Type B pancreatic cell (in vitro differentiated cells): ENCODE measurements around the gene VAT1L. TPM values are rescaled to one million over a fixed set of nuclear protein-coding genes. Genes with fewer than 3 reads are reported as not detected.

Experiments used
- DNase-seq: peaks from one replicate; pipeline ENCODE4 v3.0.0; 2021; ENCODE audit warnings: mixed read lengths; ENCODE audit not compliant: unreplicated experiment; ENCODE audit errors: extremely low spot score
- H3K27ac Mint-ChIP-seq: 2 replicates; pipeline ENCODE4 v1.8.0; 2021; ENCODE audit warnings: mild to moderate bottlenecking, mixed read lengths
- H3K27me3 Mint-ChIP-seq: 2 replicates; pipeline ENCODE4 v1.8.0; 2021; ENCODE audit warnings: mixed read lengths
- H3K36me3 Mint-ChIP-seq: 2 replicates; pipeline ENCODE4 v1.8.0; 2021; ENCODE audit warnings: mixed read lengths
- H3K4me1 Mint-ChIP-seq: one replicate; pipeline ENCODE4 v1.8.0; 2021; ENCODE audit warnings: mixed read lengths; ENCODE audit not compliant: unreplicated experiment
- H3K4me3 Mint-ChIP-seq: 2 replicates; pipeline ENCODE4 v1.8.0; 2021; ENCODE audit warnings: mild to moderate bottlenecking, mixed read lengths
- H3K9me3 Mint-ChIP-seq: 2 replicates; pipeline ENCODE4 v1.8.0; 2021; ENCODE audit warnings: mixed read lengths
- CTCF ChIP-seq: fragments of 200-600 bp; sonication (generic); conservative IDR thresholded peaks from 2 replicates; pipeline ENCODE4 v1.5.0; 2021; ENCODE audit warnings: antibody characterized with exemption, mild to moderate bottlenecking
- total RNA-seq: library from RNA; stranded (reverse); gene quantifications from 2 replicates; pipeline ENCODE4 v1.2.1, GENCODE V29; 2021; ENCODE audit warnings: low replicate concordance

VAT1L gene
- total RNA-seq, 1 donor from 2014 or later = 12.4 TPM

DNA sequence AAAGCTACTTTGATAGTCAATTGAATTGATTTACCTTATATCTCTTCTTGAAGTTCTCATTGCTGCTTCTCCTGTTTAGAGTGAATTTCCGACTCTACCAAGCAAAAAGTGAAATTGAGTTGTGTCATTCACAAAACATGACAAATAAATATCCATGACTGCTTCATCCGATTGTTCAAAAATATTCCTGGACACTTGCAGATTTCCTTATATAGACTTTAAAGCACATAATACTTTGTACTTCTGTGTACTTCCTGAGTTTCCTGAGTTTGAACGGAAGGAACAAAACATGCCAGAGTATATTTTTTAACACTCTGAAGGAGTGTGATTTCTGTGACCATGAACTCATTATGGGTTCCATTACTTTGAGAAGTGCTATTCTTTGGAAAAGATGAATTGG is 20.5 kb upstream of the VAT1L start:
- Mint-ChIP-seq H3K27ac (no peak overlapping the region), H3K36me3 (no peaks in the 10 kb centered on the region), H3K9me3 (peaks cover 6% of the 10 kb centered on the region), H3K4me3 (no peak overlapping the region), H3K4me1 (peaks cover 7% of the 10 kb centered on the region), H3K27me3 (peaks cover 3% of the 10 kb centered on the region)
- DNase-seq = no peak
- TF ChIP-seq CTCF = no peak

DNA sequence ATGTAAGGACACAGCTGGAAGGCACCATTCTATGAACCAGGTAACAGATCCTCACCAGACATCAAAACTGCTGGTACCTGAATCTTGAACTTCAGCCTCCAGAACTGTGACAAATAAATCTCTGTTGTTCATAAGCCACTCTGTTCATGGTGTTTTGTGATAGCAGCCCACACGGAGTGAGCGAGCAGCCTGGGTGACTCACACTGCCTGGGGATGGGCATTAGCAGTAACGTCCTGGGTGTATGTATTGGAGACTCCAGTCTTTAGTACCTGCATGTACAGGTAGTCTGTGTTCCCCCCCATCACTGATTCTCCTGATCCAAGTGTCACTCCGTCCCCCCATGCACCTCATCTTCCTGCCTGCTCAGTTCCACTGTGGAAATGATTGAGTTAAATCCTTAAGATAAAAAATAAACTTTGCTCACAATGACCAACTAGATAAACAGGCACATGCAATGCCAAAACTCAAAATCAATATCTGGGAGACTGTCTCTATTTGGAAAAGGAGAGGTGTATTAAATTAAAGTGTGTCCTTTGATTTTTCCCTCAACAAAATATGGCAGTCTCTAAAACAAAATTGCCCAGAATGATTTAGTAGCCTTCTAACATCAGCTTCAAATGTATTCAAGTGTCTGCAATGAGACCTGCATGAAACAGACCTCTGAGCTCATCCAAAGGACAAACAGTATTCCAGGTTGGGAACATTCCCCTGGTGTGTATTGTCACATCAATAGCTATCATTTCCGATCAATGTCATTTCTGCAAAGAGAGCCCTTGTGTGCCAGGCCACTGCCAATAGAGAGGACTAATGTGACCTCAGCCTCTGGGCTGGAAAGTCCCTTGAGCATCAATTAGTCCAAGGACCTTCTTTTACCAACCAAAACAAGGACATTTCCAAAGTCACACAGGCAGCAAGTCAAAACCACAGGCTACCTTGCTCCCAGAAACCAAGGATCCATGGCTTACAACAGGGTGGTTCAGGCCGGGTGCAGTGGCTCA is 12.2 kb upstream of the VAT1L start:
- Mint-ChIP-seq H3K9me3 (no peaks in the 10 kb centered on the region), H3K27me3 (no peaks in the 10 kb centered on the region), H3K4me3 (no peak overlapping the region), H3K4me1 (no peaks in the 10 kb centered on the region), H3K36me3 (no peaks in the 10 kb centered on the region), H3K27ac (no peak overlapping the region)
- DNase-seq = no peak
- TF ChIP-seq CTCF = no peak

DNA sequence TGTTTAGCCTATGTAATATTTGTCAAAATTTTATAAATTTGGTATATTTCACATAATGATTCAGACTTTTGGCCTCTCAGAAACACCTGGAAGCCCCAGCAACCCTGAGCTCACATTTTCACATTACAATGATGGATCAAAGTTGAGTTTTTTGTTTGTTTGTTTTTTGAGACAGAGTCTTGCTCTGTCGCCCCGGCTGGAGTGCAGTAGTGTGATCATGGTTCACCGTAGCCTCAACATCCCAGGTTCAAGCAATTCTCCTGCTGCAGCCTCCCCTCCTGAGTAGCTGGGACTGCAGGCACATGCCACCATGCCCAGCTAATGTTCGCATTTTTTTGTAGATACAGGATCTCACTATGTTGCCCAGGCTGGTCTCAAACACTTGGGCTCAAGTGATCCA is 10.6 kb upstream of the VAT1L start:
- no peak for TF ChIP-seq CTCF
- no peak for DNase-seq
- Mint-ChIP-seq H3K27ac (no peak overlapping the region), H3K4me1 (no peaks in the 10 kb centered on the region), H3K27me3 (peaks cover 3% of the 10 kb centered on the region), H3K9me3 (no peaks in the 10 kb centered on the region), H3K36me3 (no peaks in the 10 kb centered on the region), H3K4me3 (no peak overlapping the region)

GRCh38 chr16:77780378-77780837 is 8.0 kb upstream of the VAT1L start:
- H3K27me3 Mint-ChIP-seq = peaks cover 6% of the 10 kb centered on the region
- DNase-seq = no peak
- no peak overlapping the region for H3K27ac Mint-ChIP-seq
- H3K9me3 Mint-ChIP-seq = no peaks in the 10 kb centered on the region
- TF ChIP-seq CTCF = no peak
- H3K4me3 Mint-ChIP-seq = no peak overlapping the region
- H3K4me1 Mint-ChIP-seq = no peaks in the 10 kb centered on the region
- H3K36me3 Mint-ChIP-seq = no peaks in the 10 kb centered on the region

- no peak for DNase-seq
- Mint-ChIP-seq H3K4me3 (no peak overlapping the region), H3K9me3 (no peaks in the 10 kb centered on the region), H3K27ac (no peak overlapping the region), H3K36me3 (no peaks in the 10 kb centered on the region), H3K4me1 (no peaks in the 10 kb centered on the region), H3K27me3 (peaks cover 10% of the 10 kb centered on the region)
- TF ChIP-seq CTCF = no peak
Measured at GRCh38 chr16:77781091-77781490, 7.3 kb upstream of the VAT1L start.
